GM19328 (cell line): ENCODE data around the gene EBNA1BP2.
"Not testable (repeated sequence)": the region's sequence is repeated elsewhere in the genome, so short reads cannot be mapped to it uniquely, and the experiment has no call there.

Experiments
- ATAC-seq: cut with Tn5 transposase; IDR thresholded peaks from one replicate; pipeline ENCODE4 v1.9.1; 2021; ENCODE audit warnings: mild to moderate bottlenecking, moderate library complexity; ENCODE audit not compliant: unreplicated experiment

The EBNA1BP2 gene, protein sequence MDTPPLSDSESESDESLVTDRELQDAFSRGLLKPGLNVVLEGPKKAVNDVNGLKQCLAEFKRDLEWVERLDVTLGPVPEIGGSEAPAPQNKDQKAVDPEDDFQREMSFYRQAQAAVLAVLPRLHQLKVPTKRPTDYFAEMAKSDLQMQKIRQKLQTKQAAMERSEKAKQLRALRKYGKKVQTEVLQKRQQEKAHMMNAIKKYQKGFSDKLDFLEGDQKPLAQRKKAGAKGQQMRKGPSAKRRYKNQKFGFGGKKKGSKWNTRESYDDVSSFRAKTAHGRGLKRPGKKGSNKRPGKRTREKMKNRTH

DNA sequence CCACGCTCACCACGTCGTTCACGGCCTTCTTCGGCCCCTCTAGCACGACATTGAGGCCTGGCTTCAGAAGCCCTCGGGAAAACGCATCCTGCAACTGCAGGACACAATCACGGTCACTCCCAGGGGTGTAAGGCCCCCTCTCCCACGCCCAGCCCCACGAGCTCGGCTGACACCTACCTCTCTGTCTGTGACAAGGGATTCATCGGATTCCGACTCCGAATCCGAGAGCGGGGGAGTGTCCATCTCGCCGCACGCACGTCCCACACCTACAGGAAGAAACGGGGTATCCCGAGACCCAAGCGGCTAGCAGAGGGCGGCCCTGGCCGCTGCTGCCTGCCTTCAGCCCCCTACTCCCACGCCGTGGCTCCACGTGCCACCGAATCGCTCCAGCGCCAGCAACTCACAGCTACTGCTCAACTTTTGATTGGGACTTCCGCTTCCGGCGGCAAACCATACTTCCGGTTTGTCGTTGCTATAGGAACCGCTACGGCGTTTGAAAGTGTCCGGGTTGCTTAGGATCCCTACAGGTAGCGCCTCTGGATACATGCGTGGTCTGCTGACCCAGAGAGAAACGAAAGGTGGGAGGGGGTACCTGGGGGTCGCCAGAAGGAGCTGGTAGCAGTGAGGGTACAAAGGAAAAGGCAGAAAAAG lies at the start of gene EBNA1BP2, which contains the start of gene CFAP57:
TSS of gene EBNA1BP2 (minus strand) at position 415 of the 651 bp plus-strand sequence. CDS start at position 243, 172 bp downstream.
TSS of gene CFAP57 (plus strand) at position 455 of the 651 bp plus-strand sequence. CDS start 424 bp downstream, outside the sequence.
- peak; percentile 95 for ATAC-seq

GRCh38 chr1:43221797-43222196 lies 49.7 kb upstream of the EBNA1BP2 start:
- no peak for ATAC-seq

DNA sequence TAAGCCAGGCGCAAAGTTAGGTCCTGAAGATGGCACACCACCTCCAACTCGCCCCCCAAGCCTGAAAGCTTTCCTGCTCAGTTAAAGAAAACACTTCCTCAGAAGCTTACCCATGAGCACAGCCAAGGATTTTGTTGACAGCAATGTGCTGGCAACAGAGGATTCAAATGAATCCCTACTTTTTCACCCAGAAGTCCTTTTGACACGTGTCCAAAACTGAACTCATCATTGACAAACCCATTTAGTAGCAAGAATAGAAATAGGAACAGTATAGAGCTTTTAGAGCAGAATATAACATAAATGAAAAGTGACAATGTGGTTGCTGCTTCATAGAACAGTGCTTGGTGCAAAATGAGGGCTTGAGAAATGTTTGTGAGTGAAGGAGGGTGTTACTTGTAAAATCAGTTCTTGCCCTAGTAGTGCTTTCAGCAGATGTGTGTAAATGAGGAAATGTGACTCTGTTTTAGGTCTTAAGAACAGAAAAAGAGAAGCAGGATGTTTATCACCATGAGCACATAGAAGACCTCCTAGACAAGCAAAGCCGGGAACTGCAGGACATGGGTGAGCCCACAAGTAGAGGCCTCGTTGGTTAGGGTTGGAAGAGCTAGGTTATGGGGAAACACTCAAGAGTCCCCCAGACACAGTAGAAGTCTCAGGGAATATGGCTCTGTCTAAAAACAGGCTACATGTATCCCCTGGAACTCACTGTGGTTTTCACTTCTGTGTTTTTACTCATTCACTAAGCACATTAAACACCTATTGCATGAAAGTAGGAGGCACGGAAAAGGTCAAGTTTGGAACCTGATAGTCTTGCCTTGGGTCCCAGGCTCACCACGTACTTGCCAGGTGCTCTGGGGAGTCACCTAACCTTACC lies 49.1 kb upstream of the EBNA1BP2 start:
- peak; percentile 56 for ATAC-seq

DNA sequence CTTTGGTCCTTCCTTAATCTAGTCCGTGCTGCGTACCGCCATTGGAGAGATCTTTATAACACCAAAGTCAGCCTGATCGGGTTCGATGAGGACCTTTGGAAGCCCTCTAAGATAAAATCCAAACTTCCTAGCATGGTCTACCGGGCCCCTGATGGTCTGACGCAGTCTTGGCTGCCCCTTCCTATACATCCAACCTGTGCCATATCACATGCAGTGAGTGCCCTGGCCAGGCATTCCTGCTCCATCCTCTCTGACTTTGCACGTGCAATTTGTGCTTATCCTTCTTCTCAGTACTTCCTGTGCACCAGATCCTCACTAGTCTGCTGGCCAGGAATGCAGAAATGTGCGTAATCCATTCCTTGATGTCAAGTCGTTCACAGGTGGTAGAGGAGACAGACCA lies 45.7 kb upstream of the EBNA1BP2 start:
- no peak for ATAC-seq

DNA sequence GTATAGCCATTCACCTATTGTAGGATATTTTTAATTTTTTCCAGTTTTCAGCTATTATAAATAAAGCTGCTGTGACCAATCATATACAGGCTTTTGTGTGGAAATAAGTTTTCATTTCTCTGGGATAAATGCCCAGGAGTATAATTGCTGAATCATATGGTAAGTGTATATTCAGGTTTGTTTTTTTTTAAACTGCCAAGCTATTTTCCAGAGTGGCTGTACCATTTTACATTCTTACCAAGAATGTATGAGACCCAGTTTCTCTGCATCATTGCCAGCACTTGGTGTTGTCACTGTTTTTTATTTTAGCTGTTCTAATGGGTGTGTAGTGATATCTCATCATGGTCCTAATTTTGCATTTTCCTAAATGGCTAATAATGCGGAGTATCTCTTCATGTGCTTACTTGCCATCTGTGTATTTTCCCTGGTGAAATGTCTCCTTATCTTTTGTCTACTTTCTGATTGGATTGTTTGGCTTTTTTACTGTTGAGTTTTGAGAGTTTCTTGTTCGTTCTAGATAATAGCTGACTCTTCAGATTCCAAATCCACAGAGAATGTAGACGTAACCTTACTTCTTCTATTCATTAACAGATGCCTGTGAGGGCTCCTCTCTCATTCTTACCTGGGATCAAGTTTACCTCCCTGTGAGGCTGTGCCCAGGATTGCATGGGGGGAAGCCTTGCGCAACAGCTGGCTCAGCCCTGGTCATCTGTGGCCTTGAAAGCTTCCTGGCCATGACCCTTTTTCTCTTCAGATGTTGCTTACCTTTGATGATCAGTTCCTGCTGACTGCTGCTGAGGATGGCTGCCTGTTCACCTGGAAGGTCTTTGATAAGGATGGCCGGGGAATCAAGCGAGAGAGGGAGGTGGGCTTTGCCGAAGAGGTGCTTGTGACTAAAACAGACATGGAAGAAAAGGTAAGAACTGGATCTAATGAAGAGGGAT lies 42.7 kb upstream of the EBNA1BP2 start:
- ATAC-seq: no peak

DNA sequence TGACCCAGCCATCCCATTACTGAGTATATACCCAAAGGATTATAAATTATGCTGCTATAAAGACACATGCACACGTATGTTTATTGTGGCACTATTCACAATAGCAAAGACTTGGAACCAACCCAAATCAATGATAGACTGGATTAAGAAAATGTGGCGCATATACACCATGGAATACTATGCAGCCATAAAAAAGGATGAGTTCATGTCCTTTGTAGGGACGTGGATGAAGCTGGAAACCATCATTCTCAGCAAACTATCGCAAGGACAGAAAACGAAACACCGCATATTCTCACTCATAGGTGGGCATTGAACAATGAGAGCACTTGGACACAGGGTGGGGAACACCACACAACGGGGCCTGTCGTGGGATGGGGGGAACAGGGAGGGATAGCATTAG lies 36.2 kb upstream of the EBNA1BP2 start:
- not testable (repeated sequence) for ATAC-seq

- ATAC-seq: no peak
Measured at GRCh38 chr1:43207229-43207853, 35.3 kb upstream of the EBNA1BP2 start.

GRCh38 chr1:43206600-43207228 lies 34.6 kb upstream of the EBNA1BP2 start:
- ATAC-seq: no peak

- no peak for ATAC-seq
Measured at GRCh38 chr1:43205671-43206070, 33.6 kb upstream of the EBNA1BP2 start.

DNA sequence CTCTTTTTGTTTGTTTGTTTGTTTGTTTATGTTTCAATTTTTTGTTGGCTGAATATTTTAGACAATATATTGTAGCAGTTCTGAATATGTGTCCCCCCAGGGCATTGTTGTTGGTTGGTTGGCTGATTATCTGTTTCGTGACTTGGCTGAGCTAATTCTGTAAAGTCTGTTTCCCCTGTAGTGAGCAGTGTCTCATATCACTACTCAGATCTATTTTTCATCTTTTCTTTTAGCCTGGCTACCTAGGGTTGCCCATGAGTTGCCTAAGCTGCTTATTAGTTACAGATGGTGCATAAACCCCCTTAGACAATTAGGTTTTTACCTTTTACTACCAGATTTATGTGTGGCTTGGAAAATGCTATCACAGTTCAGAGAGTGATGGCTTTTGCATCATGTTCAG lies 32.3 kb upstream of the EBNA1BP2 start:
- ATAC-seq: no peak

DNA sequence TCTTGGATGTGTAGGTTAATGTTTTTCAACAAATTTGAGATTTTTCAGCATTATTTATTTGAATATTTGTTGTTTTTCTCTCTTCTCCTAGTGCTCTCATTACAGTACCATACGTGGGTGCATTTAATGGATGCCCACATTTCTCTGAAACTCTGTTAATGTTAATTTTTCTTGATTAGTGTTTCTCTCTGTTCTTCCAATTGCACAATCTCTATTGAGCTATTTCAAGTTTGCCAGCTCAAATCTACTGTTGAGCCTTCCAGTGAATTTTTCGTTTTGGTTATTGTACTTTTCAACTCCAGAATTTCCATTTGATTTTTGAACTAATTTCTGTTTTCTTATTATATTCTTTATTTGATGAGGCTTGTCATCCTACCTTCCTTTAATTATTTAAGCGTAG lies 31.8 kb upstream of the EBNA1BP2 start:
- no peak for ATAC-seq

DNA sequence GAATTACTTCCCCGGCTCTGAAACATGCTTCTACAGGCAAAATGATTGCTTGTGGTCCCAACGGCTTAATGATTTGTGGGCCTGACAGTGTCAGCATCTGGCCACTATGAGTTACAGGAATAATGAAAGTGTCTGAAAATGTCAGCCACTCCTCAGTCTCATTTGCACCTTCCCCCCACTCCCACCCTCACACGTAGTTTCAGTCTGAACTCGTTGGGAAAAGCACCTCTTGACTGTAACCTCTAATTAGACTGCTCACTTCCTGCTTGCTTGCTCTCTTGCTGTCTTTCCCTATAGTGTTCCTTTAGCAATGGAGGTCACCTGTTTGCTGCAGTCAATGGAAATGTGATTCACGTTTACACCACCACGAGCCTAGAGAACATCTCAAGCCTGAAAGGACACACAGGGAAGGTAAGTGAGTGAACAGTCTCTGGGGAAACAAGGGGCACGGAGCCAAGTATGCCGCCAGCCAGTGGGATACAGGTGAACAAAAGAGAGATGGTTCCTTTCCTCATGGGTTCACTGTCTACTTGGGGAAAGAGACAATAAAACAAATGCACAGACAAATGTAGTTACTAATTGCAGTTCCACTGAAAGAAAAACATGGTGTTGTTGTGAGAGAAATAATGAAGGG lies 27.1 kb upstream of the EBNA1BP2 start:
- no peak for ATAC-seq

DNA sequence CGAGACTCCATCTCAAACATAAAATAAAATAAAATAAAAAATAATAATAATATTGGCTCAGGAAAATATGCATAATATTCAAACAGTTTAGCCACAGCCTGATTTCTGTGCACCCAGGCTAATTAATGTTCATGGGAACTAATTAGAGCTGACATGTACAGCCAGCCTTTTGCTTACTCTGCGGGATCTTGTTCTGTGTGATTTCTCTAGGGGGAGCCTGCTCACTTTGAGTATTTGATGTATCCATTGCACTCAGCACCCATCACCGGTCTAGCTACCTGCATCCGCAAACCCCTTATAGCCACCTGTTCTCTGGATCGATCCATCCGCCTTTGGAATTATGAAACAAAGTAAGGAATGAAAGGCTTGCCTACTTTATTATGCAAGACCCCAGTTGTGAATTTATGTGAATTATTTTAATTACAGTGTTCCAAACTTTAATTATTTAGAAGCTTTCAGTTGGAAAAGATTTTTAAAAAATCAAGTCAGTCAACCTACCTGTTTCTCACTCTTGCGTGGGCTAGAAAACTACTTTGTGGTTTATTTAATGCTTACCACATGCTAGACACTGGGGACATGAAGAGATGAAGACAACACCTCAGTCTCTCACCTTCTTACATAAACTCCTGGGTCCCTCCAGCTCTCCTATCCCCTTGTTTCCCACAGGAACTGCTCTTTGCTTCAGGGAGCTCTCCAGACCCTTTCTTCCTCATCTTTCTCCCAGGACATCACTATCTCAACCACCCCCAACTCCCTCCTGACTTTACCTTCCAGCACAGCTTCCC lies 25.4 kb upstream of the EBNA1BP2 start:
- ATAC-seq: no peak

GRCh38 chr1:43194509-43194908 lies 22.4 kb upstream of the EBNA1BP2 start:
- no peak for ATAC-seq

- ATAC-seq: no peak
Measured at GRCh38 chr1:43188106-43188505, 16.0 kb upstream of the EBNA1BP2 start.

- ATAC-seq: no peak
Measured at GRCh38 chr1:43184995-43185394, 12.9 kb upstream of the EBNA1BP2 start.

- no peak for ATAC-seq
Measured at GRCh38 chr1:43184388-43184787, 12.3 kb upstream of the EBNA1BP2 start.

- no peak for ATAC-seq
Measured at GRCh38 chr1:43177691-43178090, 5.6 kb upstream of the EBNA1BP2 start.
